ENCODE results near the gene MAP2K6.
"Not testable (repeated sequence)": the region's sequence is repeated elsewhere in the genome, so short reads cannot be mapped to it uniquely, and the experiment has no call there.

Gene MAP2K6

GRCh38 chr17:69460963-69461922, 46.7 kb downstream of the MAP2K6 start:
- DNase-seq = no peak

GRCh38 chr17:69461951-69462369, 47.5 kb downstream of the MAP2K6 start:
- DNase-seq = no peak

- no peak for DNase-seq
Observed at GRCh38 chr17:69462882-69463281, 48.4 kb downstream of the MAP2K6 start.

DNA sequence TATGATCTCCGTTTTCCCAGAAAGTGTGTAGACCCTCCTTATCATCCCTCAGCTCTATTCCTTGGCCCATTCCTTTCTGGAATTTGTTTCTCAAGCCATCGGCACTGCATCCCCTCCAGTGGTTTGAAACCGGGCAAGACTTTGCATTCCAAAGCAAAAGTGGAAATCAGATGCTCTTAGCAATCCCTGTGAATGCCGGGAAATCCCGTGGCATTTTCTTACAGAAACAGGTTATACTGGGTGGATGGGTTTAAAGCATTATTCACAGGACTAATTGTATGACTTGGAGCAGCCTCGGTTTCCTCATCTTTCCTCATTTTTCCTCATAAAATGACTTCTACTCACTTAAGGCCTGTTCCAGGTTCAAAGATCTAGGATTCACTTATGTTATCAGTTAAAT, 52.0 kb downstream of the MAP2K6 start:
- DNase-seq = no peak

DNA sequence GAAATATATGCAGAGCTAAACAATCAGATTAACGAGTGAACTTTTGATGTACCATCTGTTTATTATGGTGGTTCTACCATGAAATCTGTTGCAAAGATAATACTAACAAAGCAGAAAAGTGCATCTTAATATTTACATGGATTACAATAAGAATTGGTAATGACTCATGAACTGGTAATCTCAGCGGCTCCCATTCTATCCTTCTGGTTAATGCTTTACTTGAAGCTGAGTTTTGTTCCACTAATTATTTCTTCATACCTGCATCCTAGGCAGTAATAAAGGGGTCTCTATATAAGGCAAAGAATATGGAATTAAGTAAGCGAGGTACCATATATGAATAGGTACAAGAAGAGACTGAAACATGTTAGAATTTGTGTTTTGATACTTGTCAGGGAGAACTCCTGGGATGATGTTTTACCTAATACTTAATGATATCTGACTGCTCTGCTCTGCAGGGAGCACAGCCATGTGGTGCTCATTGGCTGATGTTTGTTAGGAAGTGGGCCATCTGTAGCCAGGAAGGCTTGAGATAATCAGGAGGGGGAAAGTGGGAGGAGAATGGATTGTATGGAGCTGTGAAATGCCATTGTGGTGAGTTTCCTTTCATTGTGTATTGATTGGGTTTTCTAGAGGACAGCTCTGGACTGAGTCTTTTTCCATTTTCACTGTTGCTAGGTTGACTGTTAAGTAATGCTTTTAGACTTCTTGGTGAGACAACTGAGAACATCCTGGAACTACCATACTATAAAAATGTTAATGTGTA, 52.6 kb downstream of the MAP2K6 start:
- DNase-seq = no peak

GRCh38 chr17:69468207-69468606, 53.7 kb downstream of the MAP2K6 start:
- no peak for DNase-seq

DNA sequence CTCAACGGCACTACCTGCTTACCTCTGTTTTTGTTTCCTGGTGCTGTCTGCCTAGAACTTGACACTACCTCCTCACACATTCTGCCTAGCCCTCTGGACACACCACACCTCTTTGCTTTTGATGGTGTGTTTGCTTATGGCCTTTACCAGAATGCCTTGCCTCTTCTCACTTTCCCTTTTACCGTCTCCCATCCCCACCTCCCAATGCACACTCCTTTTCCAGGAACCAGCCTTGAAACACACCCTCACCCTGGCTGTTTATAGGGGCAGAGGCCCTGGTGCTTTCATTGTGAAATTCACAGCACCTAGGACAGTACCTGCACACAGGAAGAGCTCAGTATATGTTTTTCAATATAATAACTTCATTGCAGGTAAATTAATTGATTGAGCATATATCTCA, 56.2 kb downstream of the MAP2K6 start:
- DNase-seq = no peak

DNA sequence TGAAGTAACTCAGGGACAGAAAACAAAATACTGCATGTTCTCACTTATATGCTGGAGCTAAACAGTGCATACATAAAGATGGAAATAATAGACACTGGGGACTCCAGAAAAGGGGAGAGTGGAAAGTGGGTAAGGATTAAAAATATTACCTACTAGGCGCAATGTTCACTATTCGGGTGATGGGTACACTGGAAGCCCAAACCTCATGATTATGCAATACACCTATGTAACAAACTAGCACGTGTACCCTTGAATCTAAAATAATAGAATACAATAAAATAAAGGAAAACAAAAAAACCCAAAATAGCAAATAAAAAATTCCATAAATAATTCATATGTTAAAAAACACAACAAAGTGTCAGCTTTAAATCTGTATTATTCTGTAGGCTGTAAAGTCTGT, 56.9 kb downstream of the MAP2K6 start:
- DNase-seq = no peak

- DNase-seq = no peak
Observed at GRCh38 chr17:69473841-69474831, 59.6 kb downstream of the MAP2K6 start.

DNA sequence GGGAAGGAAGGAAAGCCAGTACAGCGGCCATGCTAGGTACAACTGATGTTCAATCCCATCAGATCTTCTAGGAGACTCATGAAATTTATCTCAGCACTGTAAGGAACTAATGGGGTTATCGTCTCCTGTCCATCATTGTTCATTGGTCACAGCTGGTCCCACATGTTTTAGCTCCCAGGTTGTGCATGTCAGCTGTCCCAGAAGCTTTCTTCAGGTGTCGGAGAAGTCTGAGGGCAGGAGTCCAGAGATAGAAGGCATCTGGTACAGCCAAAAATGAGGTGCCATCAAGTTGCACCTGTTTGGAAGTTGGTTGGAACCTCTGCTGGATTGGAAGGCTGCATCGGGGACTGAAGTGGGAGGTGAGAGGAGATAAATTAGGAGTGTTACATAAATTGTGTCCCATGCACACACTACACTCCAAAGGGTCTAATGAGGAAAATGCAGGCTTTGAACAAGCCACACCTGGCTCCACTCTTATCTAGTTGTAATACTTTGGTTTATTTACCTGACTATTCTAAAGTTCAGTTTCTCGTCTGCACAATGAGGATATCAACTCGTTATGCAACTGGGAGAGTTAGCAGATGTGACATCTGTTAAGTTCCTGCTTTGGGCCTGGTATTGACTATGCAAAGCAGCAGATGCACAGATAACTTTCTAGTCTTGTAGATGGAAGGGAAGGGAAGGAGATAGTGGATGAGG, 62.9 kb downstream of the MAP2K6 start:
- no peak for DNase-seq

DNA sequence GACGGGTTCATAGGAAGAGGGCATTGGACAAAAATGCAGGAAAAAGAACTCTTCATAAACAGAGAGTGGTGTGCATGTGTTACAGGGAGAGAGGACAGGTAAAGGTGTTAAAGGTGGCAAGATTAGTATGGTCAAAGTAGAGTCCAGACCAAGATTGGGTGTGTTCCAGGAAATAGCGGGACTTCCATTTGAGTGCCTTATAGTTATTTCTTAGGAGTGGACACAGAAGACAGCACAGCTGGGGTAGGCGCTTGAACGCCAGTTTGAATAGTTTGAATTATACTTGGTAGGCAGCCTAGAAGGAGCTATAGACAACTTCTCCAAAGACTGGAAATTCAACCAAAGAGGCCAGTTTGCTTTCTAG, 63.4 kb downstream of the MAP2K6 start:
- no peak for DNase-seq

DNA sequence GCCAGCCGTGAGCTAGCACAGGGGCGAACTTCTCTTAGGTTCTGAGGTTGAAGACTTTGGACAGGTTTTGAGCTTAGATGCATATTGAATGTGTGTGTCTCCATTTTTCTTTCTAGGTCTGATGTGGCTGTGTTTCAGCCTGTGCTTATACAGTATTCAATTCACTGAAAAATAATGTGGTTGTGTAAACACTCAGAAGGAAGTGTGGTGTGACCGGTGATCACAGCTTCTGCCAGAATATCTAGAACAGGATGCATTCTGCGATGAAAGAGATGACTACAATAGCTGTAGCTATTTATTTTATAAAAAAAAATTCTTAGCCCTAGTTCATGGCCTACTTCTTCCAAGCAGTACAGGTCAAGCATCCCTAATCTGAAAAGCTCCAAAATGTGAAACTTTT, 64.4 kb downstream of the MAP2K6 start:
- DNase-seq = no peak

- DNase-seq = not testable (repeated sequence)
Observed at GRCh38 chr17:69479756-69480155, 65.3 kb downstream of the MAP2K6 start.

GRCh38 chr17:69480245-69480644, 65.7 kb downstream of the MAP2K6 start:
- DNase-seq = no peak

DNA sequence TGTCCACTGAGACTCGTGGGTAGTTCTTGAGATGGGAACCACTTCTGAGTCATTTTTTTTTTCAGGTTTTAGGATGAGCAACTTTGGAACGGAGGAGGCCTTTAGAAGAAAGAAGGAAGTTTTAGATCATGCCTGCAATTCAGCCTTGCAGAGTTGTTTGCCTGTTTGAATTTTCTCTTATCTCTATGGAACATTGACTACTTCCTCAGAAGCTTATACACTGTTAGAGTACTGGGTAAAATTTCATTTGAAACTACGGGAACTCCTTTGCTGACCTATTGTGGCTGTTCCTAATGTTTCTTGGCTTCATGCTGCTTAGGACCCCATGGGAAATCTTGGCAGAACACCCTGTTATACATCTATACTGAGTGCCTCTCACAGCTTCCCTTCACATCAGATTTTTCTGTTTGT, 70.8 kb downstream of the MAP2K6 start:
- no peak for DNase-seq

GRCh38 chr17:69485901-69486643, 71.6 kb downstream of the MAP2K6 start:
- DNase-seq = peak; percentile 16

DNA sequence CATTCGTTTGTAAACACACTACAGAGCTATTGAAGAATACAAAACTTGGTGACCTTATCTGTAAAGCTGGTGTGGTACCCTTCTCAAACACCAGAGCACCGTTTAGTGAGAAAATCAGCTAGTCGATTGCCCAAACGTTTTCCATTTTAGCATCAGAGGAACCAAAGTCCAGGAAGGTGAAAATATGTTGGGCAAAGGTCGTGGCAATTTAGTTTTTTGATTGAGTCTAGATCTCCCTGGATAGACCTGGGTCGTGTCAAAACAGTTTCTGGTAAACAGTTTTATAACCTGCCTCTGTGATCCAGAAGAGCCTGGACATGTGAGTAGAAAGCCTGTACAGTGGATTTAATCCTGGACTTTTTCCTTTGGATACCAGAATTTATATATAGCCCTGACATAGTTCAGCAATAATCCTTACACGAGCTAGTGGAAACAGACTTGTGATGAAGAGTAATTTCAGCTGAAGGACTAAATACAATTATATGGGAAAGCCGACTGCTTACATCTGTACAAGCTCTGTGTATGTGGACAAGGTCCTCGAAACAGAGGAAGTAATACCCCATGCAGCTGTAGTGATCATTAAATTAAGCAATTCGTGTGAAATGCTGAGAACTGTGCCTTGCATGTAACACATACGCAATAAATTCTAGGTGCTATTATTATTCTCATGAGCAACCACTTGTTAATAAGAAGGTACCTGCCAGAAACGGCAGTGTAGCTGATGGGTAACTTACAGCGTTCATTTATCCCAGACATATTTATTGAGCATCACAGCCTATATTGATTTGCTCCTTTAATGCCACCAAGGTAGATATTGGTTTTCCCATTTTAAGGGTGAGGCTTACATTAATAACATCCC, 72.5 kb downstream of the MAP2K6 start:
- no peak for DNase-seq

- no peak for DNase-seq
Observed at GRCh38 chr17:69489313-69489712, 74.8 kb downstream of the MAP2K6 start.

DNA sequence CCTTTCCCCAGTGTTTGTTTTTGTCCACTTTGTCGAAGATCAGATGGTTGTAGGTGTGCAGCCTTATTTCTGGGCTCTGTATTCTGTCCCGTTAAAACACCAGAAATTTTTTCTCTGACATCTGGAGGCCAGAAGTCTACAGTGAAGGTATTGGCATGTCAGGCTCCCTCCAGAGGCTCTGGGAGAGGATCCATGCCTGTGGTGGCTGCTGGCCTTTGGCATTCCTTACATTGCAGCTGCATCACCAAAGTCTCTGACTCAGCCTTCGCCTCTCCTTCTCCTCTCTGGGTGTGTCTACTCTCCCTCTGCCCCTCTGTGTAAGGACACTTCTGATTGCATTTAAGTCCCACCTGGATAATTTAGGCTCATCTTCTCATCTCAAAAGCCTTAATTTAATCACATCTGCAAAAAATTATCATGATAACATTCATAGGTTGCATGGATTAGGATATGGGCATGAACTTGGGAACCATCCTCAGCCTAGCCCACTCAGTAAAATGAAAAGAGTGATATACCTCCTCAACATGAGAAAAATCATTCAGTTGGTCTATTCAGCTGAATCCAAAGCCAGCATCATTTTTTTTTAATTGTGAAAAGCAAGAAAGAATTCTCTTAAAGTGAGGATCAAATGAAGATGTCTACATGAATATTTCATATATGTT, 78.0 kb downstream of the MAP2K6 start:
- no peak for DNase-seq

DNA sequence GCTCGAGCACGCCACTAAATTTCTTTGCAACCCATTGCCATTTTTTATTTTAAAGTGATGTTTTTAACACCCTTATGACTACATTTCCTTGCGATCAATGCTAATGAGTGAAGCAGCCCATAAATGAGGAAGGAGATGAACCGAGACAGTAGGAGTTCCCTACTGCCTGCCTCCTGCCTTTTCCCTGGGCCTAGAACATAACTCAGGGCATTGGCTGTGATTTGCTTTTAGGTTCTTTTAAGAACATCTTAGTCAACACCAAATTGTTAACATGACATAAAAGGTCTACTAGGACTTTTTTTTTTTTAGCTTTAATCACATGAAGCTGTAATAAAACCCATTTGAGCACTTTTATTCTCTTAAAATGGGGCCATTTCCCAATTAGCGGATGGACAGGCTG, 81.3 kb downstream of the MAP2K6 start:
- DNase-seq = no peak

All from NCI-H1436 (cell line).